HEK293 (cell line): Measurements from ENCODE around the gene C17orf100.

ENCODE experiments used
- HOXA7 ChIP-seq: sonication (generic); formaldehyde crosslinking; IDR thresholded peaks from 2 replicates; pipeline ENCODE4 v1.8.1; 2022; ENCODE audit warnings: missing genetic modification reagents, borderline replicate concordance
- KLF16 ChIP-seq: fragments of 450-650 bp; formaldehyde crosslinking; IDR thresholded peaks from 2 replicates; pipeline ENCODE4 v1.5.1; 2017; ENCODE audit warnings: missing biosample characterization, missing genetic modification characterization
- KLF7 ChIP-seq: fragments of 450-650 bp; formaldehyde crosslinking; IDR thresholded peaks from 2 replicates; pipeline ENCODE4 v1.5.1; 2016; ENCODE audit warnings: missing biosample characterization, missing genetic modification characterization, borderline replicate concordance
- REST ChIP-seq: fragments of 450-650 bp; formaldehyde crosslinking; IDR thresholded peaks from 2 replicates; pipeline ENCODE4 v1.5.1; 2016; ENCODE audit warnings: missing biosample characterization, missing genetic modification characterization
- ZEB2 ChIP-seq: fragments of 450-650 bp; formaldehyde crosslinking; IDR thresholded peaks from 2 replicates; pipeline ENCODE4 v1.5.1; 2016; ENCODE audit warnings: missing biosample characterization, missing genetic modification characterization
- ZNF311 ChIP-seq: fragments of 450-650 bp; formaldehyde crosslinking; IDR thresholded peaks from 2 replicates; pipeline ENCODE4 v1.5.1; 2017; ENCODE audit warnings: missing biosample characterization, missing genetic modification characterization, borderline replicate concordance
- TF ChIP-seq, protein P1 (sequence below): fragments of 450-650 bp; formaldehyde crosslinking; IDR thresholded peaks from 2 replicates; pipeline ENCODE4 v1.5.1; 2016; ENCODE audit warnings: missing biosample characterization, missing genetic modification characterization

- TF ChIP-seq KLF16 (tag by site-specific recombination), result no peak
- TF ChIP-seq ZNF311 (tag by site-specific recombination), result no peak
- no peak for TF ChIP-seq HOXA7 (CRISPR knock-in tag)
- TF ChIP-seq, protein P1, sequence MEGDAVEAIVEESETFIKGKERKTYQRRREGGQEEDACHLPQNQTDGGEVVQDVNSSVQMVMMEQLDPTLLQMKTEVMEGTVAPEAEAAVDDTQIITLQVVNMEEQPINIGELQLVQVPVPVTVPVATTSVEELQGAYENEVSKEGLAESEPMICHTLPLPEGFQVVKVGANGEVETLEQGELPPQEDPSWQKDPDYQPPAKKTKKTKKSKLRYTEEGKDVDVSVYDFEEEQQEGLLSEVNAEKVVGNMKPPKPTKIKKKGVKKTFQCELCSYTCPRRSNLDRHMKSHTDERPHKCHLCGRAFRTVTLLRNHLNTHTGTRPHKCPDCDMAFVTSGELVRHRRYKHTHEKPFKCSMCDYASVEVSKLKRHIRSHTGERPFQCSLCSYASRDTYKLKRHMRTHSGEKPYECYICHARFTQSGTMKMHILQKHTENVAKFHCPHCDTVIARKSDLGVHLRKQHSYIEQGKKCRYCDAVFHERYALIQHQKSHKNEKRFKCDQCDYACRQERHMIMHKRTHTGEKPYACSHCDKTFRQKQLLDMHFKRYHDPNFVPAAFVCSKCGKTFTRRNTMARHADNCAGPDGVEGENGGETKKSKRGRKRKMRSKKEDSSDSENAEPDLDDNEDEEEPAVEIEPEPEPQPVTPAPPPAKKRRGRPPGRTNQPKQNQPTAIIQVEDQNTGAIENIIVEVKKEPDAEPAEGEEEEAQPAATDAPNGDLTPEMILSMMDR (tag by site-specific recombination), result no peak
- TF ChIP-seq REST, result no peak
- TF ChIP-seq ZEB2 (tag by site-specific recombination), result no peak
- no peak for TF ChIP-seq KLF7 (tag by site-specific recombination)
These were observed 21.2 kb upstream of the C17orf100 start for GRCh38 chr17:6630390-6630789.
